ENCODE results near the gene GTF2F2. TPM values are rescaled to one million over a fixed set of nuclear protein-coding genes. Genes with fewer than 3 reads are reported as not detected.
A peak's percentile ranks its signal among the peaks of the same experiment; 100 is the strongest.

GTF2F2 gene
- total RNA-seq, 6 donors from 2014 or later: 10.2 to 29.3 (median 18.2) TPM

GRCh38 chr13:45107539-45107938 is 12.8 kb upstream of the GTF2F2 start:
- TF ChIP-seq POLR2AphosphoS5 (IDR thresholded peaks at IDR 0.05) (no peak), EP300 (IDR thresholded peaks at IDR 0.05) (no peak), POLR2A (IDR thresholded peaks at IDR 0.05) (no peak), CTCF (IDR thresholded peaks at IDR 0.05) (no peak)
- H3K9me3 ChIP-seq: no peaks in the 10 kb centered on the region
- DNase-seq: no peak
- 35 to 40% methylated on average over 1 of the region's 1 CpG for WGBS, 2 donors
- ATAC-seq (ENCODE audit: low FRiP score in 2 of 2): no peak
- H3K4me1 ChIP-seq: no peaks in the 10 kb centered on the region
- no peak overlapping the region for H3K27ac ChIP-seq
- H3K4me3 ChIP-seq: no peak overlapping the region
- no peaks in the 10 kb centered on the region for H3K27me3 ChIP-seq
- no peaks in the 10 kb centered on the region for H3K36me3 ChIP-seq

- ATAC-seq (ENCODE audit: low FRiP score in 2 of 2): peak in 1 of 2 donors; percentile 23
- Histone ChIP-seq H3K9me3 (no peaks in the 10 kb centered on the region), H3K4me3 (no peak overlapping the region), H3K27ac (no peak overlapping the region), H3K36me3 (no peaks in the 10 kb centered on the region), H3K4me1 (no peaks in the 10 kb centered on the region), H3K27me3 (no peaks in the 10 kb centered on the region)
- no peak for DNase-seq
- 48 to 50% methylated on average over 10 to 11 of the region's 11 CpGs for WGBS, 2 donors
- TF ChIP-seq POLR2AphosphoS5 (IDR thresholded peaks at IDR 0.05) (no peak), CTCF (IDR thresholded peaks at IDR 0.05) (no peak), EP300 (IDR thresholded peaks at IDR 0.05) (no peak), POLR2A (IDR thresholded peaks at IDR 0.05) (no peak)
These were observed 11.6 kb upstream of the GTF2F2 start for GRCh38 chr13:45108716-45109101.

GRCh38 chr13:45109102-45109720 is 11.1 kb upstream of the GTF2F2 start:
- Histone ChIP-seq H3K9me3 (no peaks in the 10 kb centered on the region), H3K4me3 (no peak overlapping the region), H3K27ac (no peak overlapping the region), H3K4me1 (no peaks in the 10 kb centered on the region), H3K36me3 (no peaks in the 10 kb centered on the region), H3K27me3 (no peaks in the 10 kb centered on the region)
- TF ChIP-seq POLR2A (IDR thresholded peaks at IDR 0.05) (no peak), CTCF (IDR thresholded peaks at IDR 0.05) (no peak), POLR2AphosphoS5 (IDR thresholded peaks at IDR 0.05) (no peak), EP300 (IDR thresholded peaks at IDR 0.05) (no peak)
- ATAC-seq (ENCODE audit: low FRiP score in 2 of 2) (no peak), DNase-seq (no peak)
- WGBS, 2 donors: 79 to 80% methylated on average over 5 of the region's 5 CpGs

- Histone ChIP-seq H3K4me1 (no peaks in the 10 kb centered on the region), H3K27me3 (no peaks in the 10 kb centered on the region), H3K4me3 (no peak overlapping the region), H3K27ac (no peak overlapping the region), H3K9me3 (no peaks in the 10 kb centered on the region), H3K36me3 (no peaks in the 10 kb centered on the region)
- TF ChIP-seq POLR2A (IDR thresholded peaks at IDR 0.05) (no peak), CTCF (IDR thresholded peaks at IDR 0.05) (no peak), POLR2AphosphoS5 (IDR thresholded peaks at IDR 0.05) (no peak), EP300 (IDR thresholded peaks at IDR 0.05) (no peak)
- WGBS, 2 donors: 64 to 70% methylated on average over 4 of the region's 4 CpGs
- no peak for DNase-seq
- ATAC-seq (ENCODE audit: low FRiP score in 2 of 2): no peak
These were observed 6.8 kb upstream of the GTF2F2 start for GRCh38 chr13:45113233-45114224.

All from upper lobe of left lung (tissue), 6 donors.